ENCODE measurements around the gene COQ10B. TPM values are rescaled to one million over a fixed set of nuclear protein-coding genes. Genes with fewer than 3 reads are reported as not detected.
A peak's percentile ranks its signal among the peaks of the same experiment; 100 is the strongest.

The COQ10B gene
- total RNA-seq, 1 donor from 2014 or later, result 28.5 TPM

GRCh38 chr2:197502685-197503084 lies 49.3 kb downstream of the COQ10B start:
- peaks cover 30% of the 10 kb centered on the region for H3K4me1 ChIP-seq
- no peaks in the 10 kb centered on the region for H3K9me3 ChIP-seq
- H3K4me3 ChIP-seq, result no peak overlapping the region
- peak overlapping the region; percentile 100 for H3K27ac ChIP-seq
- no peaks in the 10 kb centered on the region for H3K27me3 ChIP-seq
- TF ChIP-seq POLR2A (IDR thresholded peaks at IDR 0.05), result no peak
- TF ChIP-seq CTCF (IDR thresholded peaks at IDR 0.05), result no peak
- no peak for TF ChIP-seq POLR2AphosphoS5 (IDR thresholded peaks at IDR 0.05; ENCODE audit: insufficient read depth in 1 of 2, low read depth in 1 of 2)
- peaks cover 0 to 10% of the 10 kb centered on the region in 2 donors for H3K36me3 ChIP-seq
- intact Hi-C loops (cut with DNase I), result loop anchor here (5.0 to 10.0 kb wide), 2 partner anchors 50 to 202 kb away; partner anchors contain the start of genes COQ10B and MARS2
- DNase-seq (ENCODE audit: extremely low spot score in 2 of 2), result no peak

GRCh38 chr2:197504000-197504399 lies 50.6 kb downstream of the COQ10B start:
- intact Hi-C loops (cut with DNase I), result loop anchor here (5.0 to 10.0 kb wide), 2 partner anchors 52 to 201 kb away; partner anchors contain the start of genes COQ10B and MARS2
- peaks cover 19% of the 10 kb centered on the region for H3K4me1 ChIP-seq
- DNase-seq (ENCODE audit: extremely low spot score in 2 of 2), result no peak
- no peaks in the 10 kb centered on the region for H3K9me3 ChIP-seq
- peak overlapping the region; percentile 0 for H3K27ac ChIP-seq
- H3K4me3 ChIP-seq, result no peak overlapping the region
- H3K27me3 ChIP-seq, result no peaks in the 10 kb centered on the region
- TF ChIP-seq POLR2A (IDR thresholded peaks at IDR 0.05), result no peak
- no peak for TF ChIP-seq CTCF (IDR thresholded peaks at IDR 0.05)
- TF ChIP-seq POLR2AphosphoS5 (IDR thresholded peaks at IDR 0.05; ENCODE audit: insufficient read depth in 1 of 2, low read depth in 1 of 2), result no peak
- H3K36me3 ChIP-seq, result peaks cover 0 to 10% of the 10 kb centered on the region in 2 donors

- intact Hi-C loops (cut with DNase I), result loop anchor here (5.0 to 10.0 kb wide), 2 partner anchors 52 to 200 kb away; partner anchors contain the start of genes COQ10B and MARS2
- Histone ChIP-seq H3K27me3 (no peaks in the 10 kb centered on the region), H3K4me1 (peaks cover 19% of the 10 kb centered on the region), H3K36me3 (peaks cover 0 to 10% of the 10 kb centered on the region in 2 donors), H3K4me3 (no peak overlapping the region), H3K9me3 (no peaks in the 10 kb centered on the region), H3K27ac (no peak overlapping the region)
- TF ChIP-seq POLR2AphosphoS5 (IDR thresholded peaks at IDR 0.05; ENCODE audit: insufficient read depth in 1 of 2, low read depth in 1 of 2) (no peak), POLR2A (IDR thresholded peaks at IDR 0.05) (no peak), CTCF (IDR thresholded peaks at IDR 0.05) (no peak)
- no peak for DNase-seq (ENCODE audit: extremely low spot score in 2 of 2)
Observed at GRCh38 chr2:197504512-197504911, 51.2 kb downstream of the COQ10B start.

- no peak for DNase-seq (ENCODE audit: extremely low spot score in 2 of 2)
- TF ChIP-seq POLR2AphosphoS5 (IDR thresholded peaks at IDR 0.05; ENCODE audit: insufficient read depth in 1 of 2, low read depth in 1 of 2) (no peak), CTCF (IDR thresholded peaks at IDR 0.05) (no peak), POLR2A (IDR thresholded peaks at IDR 0.05) (no peak)
- no peaks in the 10 kb centered on the region for H3K9me3 ChIP-seq
Observed at GRCh38 chr2:197506658-197507057, 53.3 kb downstream of the COQ10B start.

GRCh38 chr2:197513915-197514314 lies 60.6 kb downstream of the COQ10B start:
- Histone ChIP-seq H3K4me1 (peaks cover 27% of the 10 kb centered on the region), H3K36me3 (no peaks in the 10 kb centered on the region), H3K9me3 (no peaks in the 10 kb centered on the region), H3K27me3 (no peaks in the 10 kb centered on the region), H3K4me3 (no peak overlapping the region), H3K27ac (no peak overlapping the region)
- no peak for DNase-seq (ENCODE audit: extremely low spot score in 2 of 2)
- intact Hi-C loops (cut with DNase I), result no loop called here
- TF ChIP-seq POLR2A (IDR thresholded peaks at IDR 0.05), result no peak
- TF ChIP-seq CTCF (IDR thresholded peaks at IDR 0.05), result no peak
- TF ChIP-seq POLR2AphosphoS5 (IDR thresholded peaks at IDR 0.05; ENCODE audit: insufficient read depth in 1 of 2, low read depth in 1 of 2), result no peak

More at GRCh38 chr2:197506658-197507057, 53.3 kb downstream of the COQ10B start:
- Histone ChIP-seq H3K36me3 (peaks cover 0 to 10% of the 10 kb centered on the region in 2 donors), H3K27me3 (no peaks in the 10 kb centered on the region), H3K27ac (no peak overlapping the region), H3K4me1 (peaks cover 9% of the 10 kb centered on the region), H3K4me3 (no peak overlapping the region)
- intact Hi-C loops (cut with DNase I), result loop anchor here (10.0 kb wide), 1 partner anchor 198 kb away; the partner anchor contains the start of gene MARS2
